Endothelial cell (in vitro differentiated cells): ENCODE results near the gene CWC22. TPM values are rescaled to one million over a fixed set of nuclear protein-coding genes. Genes with fewer than 3 reads are reported as not detected.

ENCODE experiments used
- DNase-seq: peaks from one replicate; pipeline ENCODE4 v3.0.0; 2021; ENCODE audit warnings: low spot score
- H3K27ac Mint-ChIP-seq: one replicate; pipeline ENCODE4 v1.8.0; 2021; ENCODE audit warnings: mixed read lengths, inconsistent platforms; ENCODE audit not compliant: unreplicated experiment
- H3K27me3 Mint-ChIP-seq: one replicate; pipeline ENCODE4 v1.8.0; 2021; ENCODE audit warnings: mild to moderate bottlenecking, moderate library complexity, mixed read lengths, inconsistent platforms; ENCODE audit not compliant: unreplicated experiment
- H3K36me3 Mint-ChIP-seq: one replicate; pipeline ENCODE4 v1.8.0; 2021; ENCODE audit warnings: mild to moderate bottlenecking, low read depth, mixed read lengths, inconsistent platforms; ENCODE audit not compliant: unreplicated experiment
- H3K4me1 Mint-ChIP-seq: one replicate; pipeline ENCODE4 v1.8.0; 2021; ENCODE audit warnings: mild to moderate bottlenecking, mixed read lengths, inconsistent platforms; ENCODE audit not compliant: unreplicated experiment
- H3K4me3 Mint-ChIP-seq: one replicate; pipeline ENCODE4 v1.8.0; 2021; ENCODE audit warnings: mild to moderate bottlenecking, mixed read lengths, inconsistent platforms; ENCODE audit not compliant: unreplicated experiment
- H3K9me3 Mint-ChIP-seq: one replicate; pipeline ENCODE4 v1.8.0; 2021; ENCODE audit warnings: mixed read lengths, inconsistent platforms; ENCODE audit not compliant: unreplicated experiment
- CTCF ChIP-seq: fragments of 200-600 bp; sonication (generic); IDR thresholded peaks from one replicate; pipeline ENCODE4 v1.5.0; 2021; ENCODE audit warnings: antibody characterized with exemption; ENCODE audit not compliant: unreplicated experiment
- total RNA-seq: library from RNA; stranded (reverse); fragmentation: NEBNext Ultra II Directional; extraction: Animal tissue kit (Norgen Biotek cat#: 25700); gene quantifications from one replicate; pipeline ENCODE4 v1.2.1, GENCODE V29; 2021; ENCODE audit not compliant: unreplicated experiment

CWC22 gene
- total RNA-seq, 1 donor from 2014 or later = 16.9 TPM

GRCh38 chr2:180000434-180000833 lies 6.7 kb downstream of the CWC22 start:
- TF ChIP-seq CTCF = no peak
- no peak overlapping the region for H3K4me3 Mint-ChIP-seq
- no peaks in the 10 kb centered on the region for H3K36me3 Mint-ChIP-seq
- H3K9me3 Mint-ChIP-seq = no peaks in the 10 kb centered on the region
- H3K27ac Mint-ChIP-seq = no peak overlapping the region
- H3K4me1 Mint-ChIP-seq = peaks cover 23% of the 10 kb centered on the region
- H3K27me3 Mint-ChIP-seq = peaks cover 4% of the 10 kb centered on the region
- no peak for DNase-seq

GRCh38 chr2:179999000-179999399 lies 8.1 kb downstream of the CWC22 start:
- no peak for DNase-seq
- H3K27me3 Mint-ChIP-seq = peaks cover 4% of the 10 kb centered on the region
- H3K27ac Mint-ChIP-seq = no peak overlapping the region
- peaks cover 21% of the 10 kb centered on the region for H3K4me1 Mint-ChIP-seq
- H3K4me3 Mint-ChIP-seq = no peak overlapping the region
- H3K9me3 Mint-ChIP-seq = no peaks in the 10 kb centered on the region
- H3K36me3 Mint-ChIP-seq = no peaks in the 10 kb centered on the region
- TF ChIP-seq CTCF = no peak

- Mint-ChIP-seq H3K36me3 (peaks cover 3% of the 10 kb centered on the region), H3K4me3 (no peak overlapping the region), H3K27ac (no peak overlapping the region), H3K9me3 (no peaks in the 10 kb centered on the region), H3K27me3 (no peaks in the 10 kb centered on the region), H3K4me1 (no peaks in the 10 kb centered on the region)
- no peak for DNase-seq
- no peak for TF ChIP-seq CTCF
Measured at GRCh38 chr2:179995741-179996515, 11.2 kb downstream of the CWC22 start.

GRCh38 chr2:179991344-179991743 lies 15.8 kb downstream of the CWC22 start:
- Mint-ChIP-seq H3K4me3 (no peak overlapping the region), H3K9me3 (no peaks in the 10 kb centered on the region), H3K27ac (peak overlapping the region; percentile 31), H3K4me1 (no peaks in the 10 kb centered on the region), H3K36me3 (peaks cover 3% of the 10 kb centered on the region), H3K27me3 (no peaks in the 10 kb centered on the region)
- DNase-seq = no peak
- no peak for TF ChIP-seq CTCF

GRCh38 chr2:179990676-179991317 lies 16.3 kb downstream of the CWC22 start:
- no peak overlapping the region for H3K4me3 Mint-ChIP-seq
- H3K27ac Mint-ChIP-seq = no peak overlapping the region
- no peaks in the 10 kb centered on the region for H3K4me1 Mint-ChIP-seq
- no peak for DNase-seq
- no peaks in the 10 kb centered on the region for H3K9me3 Mint-ChIP-seq
- H3K27me3 Mint-ChIP-seq = no peaks in the 10 kb centered on the region
- no peak for TF ChIP-seq CTCF
- peaks cover 3% of the 10 kb centered on the region for H3K36me3 Mint-ChIP-seq
